Right hindlimb (tissue), 1 donor: ENCODE measurements around the gene BAZ2A.
"Not testable (repeated sequence)": the region's sequence is repeated elsewhere in the genome, so short reads cannot be mapped to it uniquely, and the experiment has no call there.

Experiments
- DNase-seq: peaks from one replicate; pipeline ENCODE4 v3.0.0-alpha.2; 2018

BAZ2A gene

DNA sequence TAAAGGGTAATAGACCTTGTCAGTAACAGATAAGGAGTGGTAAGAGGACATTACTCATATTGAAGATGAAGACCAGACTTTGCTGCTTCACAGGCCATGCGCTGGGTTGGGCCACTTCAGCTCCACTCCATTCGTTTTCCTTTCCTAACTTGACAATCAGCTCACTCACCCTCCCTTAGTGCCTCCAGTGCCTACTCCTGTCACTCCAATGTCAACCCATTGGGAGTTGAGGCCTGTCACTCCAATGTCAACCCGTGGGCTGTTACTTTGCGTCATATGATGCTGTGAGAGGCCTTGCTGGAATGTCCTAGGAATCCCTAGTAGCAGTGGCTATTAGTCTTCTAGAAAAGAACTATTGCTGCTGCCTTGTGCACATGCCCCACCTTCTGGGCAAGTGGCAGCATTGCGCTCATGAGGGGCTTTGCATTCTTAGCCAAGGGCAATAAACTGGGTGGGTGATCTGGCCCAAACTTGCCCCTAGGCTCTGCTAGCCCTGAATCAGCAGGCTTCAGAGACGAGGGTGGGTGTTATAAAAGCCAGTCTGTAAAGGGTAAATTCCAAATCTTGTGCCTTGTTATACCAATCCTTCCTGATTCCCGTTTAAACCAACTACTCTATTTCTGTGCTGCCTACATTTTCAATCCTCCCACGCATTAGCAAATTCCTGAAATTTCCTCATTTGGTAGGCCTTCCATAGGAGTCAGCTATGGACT lies 36.1 kb downstream of the BAZ2A start:
- DNase-seq, result peak; percentile 59

DNA sequence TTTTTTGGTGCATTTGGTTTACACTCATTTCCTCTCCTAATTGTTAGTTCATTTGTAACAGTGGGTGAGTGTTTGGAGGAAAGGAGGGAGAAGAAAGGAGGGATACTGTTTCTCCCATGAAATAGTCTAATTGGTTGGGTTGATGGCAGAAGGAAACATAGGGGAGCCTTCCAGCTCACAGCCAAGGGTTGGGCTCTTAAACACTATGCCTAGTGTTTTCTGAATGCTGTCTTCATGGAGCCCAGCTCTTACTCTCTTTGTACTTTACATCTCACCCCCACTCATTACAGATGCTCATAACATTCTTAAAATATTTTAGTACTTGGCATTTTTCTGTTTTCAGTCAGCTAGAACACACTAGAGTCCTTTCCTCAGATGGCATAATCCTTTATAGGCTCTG lies 38.2 kb downstream of the BAZ2A start:
- no peak for DNase-seq

DNA sequence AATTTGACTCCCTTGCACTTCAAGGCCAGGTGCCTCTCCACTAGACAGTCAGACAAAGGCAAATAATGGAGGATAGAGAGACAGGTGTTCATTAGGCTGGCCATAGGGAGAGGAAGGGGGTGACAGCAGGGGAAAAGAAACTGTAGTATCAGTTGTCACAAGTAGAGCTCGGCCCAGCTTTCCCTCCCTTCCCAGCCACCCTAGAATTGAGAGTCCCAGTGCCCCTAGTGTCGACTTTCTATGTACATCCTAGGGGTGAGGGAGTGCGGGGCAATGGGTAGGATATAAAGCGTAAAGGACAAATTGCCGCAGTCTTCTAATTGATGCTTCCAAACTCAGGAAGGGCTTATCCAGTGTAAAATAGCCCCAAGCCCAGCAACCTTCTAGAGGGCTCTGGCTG lies 39.0 kb downstream of the BAZ2A start:
- DNase-seq, result no peak

DNA sequence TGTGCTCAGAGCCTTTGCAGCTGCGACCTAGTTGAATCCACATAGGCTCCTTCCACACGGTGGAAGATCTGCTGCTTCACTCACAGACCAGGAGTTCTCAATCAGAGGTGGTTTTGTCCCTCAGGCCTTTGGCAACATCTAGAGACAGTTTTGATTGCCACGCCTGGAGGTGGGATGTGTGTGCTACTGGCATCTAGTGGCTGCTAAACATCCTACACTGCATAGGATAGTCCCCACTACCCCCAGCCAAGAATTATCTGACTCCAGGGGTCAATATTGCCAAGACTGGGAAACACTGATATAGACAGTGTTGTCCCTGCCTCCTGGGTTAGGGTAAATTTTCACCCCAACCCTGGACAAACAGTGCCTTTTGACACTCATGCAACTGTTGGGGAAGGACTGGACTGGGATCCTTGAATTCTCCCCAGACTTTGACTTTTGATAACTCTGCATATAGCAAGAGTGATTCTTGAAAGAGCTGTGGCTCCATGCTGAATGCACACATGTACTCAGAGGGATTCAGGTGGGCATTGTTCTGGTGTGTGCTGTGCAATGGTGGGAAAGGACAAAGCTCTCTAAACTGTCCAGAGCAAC lies 39.8 kb downstream of the BAZ2A start:
- no peak for DNase-seq

DNA sequence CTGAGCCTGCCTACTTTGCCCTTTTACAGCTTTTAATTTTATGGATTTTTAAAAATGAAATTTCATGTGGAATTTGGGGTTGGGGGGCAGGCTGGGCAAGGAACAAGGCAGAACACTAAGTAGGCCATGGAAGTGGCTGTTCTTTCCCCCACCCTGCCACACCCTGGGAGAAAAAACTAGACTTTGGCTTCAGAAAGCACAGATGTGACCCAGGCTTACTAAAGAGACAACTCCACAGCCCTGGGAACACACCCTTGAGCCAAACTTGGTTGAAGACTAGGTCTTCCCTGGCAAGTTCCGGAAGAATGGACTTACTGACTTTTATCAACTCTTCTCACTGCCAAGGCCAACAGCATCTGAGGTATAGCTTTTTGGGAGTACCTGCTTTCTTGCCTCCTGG lies 40.3 kb downstream of the BAZ2A start:
- no peak for DNase-seq

DNA sequence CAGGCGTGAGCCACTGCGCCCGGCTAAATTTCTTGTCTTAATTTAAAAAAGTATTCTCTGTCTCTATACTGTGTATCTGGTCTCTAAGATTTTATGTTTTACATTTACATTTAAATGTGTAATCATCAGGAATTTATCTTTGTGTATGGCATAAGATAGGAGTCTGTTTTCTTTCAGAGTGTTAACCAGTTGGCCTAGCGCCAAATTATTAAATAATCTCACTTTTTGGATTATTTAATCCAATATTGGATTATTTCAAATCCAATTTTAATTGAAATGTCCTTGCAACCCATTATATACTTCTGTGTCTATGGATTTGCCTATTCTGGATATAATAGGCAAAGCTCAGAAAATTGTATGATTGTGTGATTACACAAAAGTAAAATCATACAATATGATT lies 45.0 kb downstream of the BAZ2A start:
- no peak for DNase-seq

DNA sequence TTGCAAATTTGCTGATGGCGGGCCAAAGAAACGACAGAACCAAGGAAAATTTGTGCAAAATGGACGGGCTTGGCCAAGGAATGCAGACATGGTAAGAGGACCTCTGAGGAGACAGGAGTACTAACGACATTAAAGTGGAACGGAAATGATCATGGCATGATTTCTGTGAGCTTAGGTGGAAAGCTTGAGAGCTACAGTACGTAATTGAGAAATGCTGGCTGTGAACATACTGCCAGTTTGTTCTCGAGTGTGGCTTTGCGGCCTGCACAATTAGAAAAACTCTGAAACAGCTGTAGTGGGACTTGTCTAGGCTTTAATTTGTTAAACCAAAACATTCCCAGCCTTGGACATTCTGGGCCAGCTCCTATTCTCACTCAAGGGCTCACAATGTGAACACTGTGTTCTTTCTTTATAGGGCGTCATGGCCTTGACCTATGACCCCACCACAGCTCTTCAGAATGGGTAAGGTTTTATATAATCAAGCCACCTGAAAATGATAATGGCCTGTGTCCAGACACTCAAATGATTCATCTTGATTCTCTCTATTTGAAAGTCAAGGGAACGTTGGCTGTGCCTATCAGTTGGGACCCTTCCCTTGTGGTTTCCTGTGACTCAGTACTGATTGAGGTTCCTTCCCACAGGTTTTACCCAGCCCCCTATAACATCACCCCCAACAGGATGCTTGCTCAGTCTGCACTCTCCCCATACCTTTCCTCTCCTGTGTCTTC lies 48.5 kb downstream of the BAZ2A start:
- DNase-seq, result no peak

DNA sequence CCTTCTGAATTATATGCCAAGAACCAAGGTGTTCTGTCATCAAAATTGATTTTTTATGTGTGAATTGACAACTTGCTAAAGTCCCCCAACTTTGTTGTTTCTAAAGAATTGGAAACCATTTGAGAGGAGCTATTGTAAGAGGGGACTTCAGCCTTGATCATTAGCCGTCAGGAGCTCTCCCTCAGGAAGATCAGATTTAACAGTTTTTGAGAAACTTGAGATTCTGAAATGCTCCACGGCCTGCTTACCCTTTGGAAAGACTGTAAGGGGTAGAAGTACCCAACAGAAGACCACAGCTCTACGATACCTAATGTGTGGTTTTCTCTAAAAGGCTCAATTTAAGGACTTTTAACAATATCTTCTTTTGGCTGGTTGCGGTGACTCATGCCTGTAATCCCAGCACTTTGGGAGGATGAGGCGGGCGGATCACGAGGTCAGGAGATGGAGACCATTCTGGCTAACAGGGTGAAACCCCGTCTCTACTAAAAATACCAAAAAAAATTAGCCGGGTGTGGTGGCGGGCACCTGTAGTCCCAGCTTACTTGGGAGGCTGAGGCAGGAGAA lies 51.1 kb downstream of the BAZ2A start:
- no peak for DNase-seq

DNA sequence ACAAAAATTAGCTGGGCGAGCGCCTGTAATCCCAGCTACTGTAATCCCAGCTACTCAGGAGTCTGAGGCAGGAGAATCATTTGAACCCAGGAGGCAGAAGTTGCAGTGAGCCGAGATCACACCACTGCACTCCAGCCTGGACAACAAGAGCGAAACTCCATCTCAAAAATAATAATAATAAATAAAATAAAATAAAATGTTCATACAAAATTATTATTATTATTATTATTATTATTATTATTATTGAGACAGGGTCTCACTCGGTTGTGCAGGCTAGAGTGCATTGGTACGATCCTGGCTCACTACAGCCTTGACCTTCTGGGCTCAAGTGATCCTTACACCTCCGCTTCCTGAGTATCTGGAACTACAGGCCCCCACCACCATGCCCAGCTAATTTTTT lies 52.9 kb downstream of the BAZ2A start:
- DNase-seq, result not testable (repeated sequence)

DNA sequence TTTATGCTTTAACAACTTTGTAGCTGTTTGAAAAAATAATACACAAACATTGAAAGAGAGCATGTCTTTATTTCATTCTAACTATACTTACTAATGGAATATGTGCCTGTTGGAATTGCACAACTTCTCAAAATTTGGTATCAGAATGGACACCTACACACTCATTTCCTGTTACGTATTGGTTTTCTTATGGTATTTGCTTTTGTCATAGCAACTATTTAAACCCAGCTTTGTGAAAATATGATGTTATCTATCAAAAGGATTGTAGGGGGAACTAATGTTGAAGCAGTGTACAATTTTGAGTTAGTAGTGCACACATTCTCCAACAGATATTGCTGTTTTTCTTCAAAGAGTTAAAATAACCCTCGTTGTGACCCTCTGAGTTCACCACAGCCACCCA lies 55.9 kb downstream of the BAZ2A start:
- DNase-seq, result no peak

DNA sequence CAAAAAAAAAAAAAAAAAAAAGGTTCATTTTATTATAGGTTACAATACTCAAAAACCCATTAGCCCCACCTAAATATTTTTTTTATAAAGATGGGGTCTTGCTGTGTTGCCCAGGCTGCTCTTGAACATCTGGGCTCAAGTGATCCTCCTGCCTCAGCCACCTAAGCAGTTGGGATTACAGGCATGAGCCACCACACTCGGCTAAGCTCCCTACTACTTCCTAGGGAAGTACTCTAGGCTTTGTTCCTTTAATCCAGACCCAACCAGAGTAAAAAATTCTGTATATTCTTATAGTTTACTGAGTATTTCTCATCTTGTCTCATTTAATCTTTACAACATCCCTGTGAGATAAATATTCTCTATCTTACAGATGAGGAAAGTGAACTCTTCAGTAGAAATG lies 57.8 kb downstream of the BAZ2A start:
- no peak for DNase-seq

DNA sequence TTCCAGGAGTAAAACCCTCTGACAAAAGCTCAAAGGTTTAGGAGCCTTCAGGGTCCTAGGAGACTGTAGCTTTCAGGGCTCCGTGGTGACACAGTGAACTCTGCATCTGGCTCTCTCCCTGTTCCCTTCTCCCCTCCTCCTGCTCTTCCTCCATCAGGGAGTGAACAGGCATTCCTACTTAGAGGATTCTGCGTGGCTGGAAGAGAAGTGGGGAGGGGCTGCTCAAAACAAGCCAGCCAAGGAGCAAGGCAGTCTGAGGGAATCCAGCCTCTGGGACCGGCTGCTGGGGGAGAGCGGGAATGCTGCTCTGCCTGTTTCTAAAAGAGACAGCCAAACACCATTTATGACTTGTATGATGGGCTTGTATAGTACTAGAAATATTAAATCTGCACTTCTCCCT lies 59.0 kb downstream of the BAZ2A start:
- peak; percentile 87 for DNase-seq

DNA sequence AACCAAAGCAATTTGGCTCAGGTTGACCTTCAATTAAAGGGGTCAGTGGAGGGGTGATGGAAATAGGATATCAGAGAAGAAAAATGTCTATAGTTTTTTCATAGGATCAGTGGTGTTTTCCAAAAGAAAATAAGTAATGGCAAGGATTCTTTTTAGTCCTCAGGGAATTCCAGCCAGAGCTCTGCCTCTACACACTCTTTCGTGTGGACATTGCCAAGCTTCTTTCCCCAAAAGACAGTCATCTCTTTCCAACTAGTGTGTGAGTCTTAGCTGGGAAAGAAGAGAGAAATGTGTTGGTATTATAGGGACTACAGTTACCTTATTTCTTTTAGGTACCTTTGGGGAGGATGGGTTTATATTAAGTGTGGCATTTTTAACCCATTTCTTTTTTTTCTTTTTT lies 62.0 kb downstream of the BAZ2A start:
- no peak for DNase-seq

DNA sequence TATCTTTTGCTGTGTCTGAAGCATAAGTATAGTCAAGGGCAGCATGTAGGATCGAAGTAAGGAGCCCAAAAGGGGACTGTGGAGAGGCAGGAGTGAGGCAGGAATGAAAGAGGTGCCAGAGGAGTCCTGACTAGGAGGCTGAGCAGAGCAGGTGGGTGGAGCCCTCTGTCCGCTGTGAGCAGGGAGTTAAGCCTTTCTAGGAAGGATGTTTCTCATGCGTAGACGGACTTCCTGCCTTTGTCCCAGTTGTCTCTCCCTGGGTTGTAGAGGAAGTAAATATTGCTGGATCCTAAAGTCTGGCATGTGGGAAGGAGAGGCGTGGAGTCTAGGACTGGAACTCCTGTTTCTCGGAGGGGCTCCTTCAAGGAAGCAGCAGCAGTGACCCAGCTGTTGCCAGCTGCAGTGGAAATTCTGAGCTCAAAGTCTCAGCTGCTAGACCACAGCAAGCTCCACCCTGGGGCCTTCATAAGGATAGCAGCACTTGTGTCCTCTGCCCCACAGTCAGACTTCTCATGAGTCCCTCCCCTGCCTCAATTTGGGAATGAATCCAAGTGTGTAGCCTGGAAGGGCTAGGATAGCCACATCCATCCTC lies 64.5 kb downstream of the BAZ2A start:
- peak; percentile 98 for DNase-seq

DNA sequence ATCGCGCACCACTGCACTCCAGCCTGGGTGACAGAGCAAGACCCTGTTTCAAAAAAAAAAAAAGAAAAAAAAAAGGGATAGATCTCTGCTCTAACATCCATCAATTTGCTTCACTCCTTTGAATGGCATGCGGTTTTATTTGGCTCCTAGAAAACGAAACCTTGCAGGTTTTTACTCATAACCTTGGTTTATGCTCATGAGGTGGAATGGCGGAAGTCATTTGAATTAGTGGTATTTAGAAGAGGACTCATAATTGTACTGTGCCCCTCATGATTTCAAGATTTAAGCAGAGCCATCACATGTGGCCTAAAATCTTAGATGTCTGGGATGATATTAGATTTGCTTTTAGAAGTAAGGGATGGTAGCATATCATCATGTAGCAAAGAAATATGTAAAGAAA lies 79.1 kb downstream of the BAZ2A start:
- DNase-seq, result no peak

DNA sequence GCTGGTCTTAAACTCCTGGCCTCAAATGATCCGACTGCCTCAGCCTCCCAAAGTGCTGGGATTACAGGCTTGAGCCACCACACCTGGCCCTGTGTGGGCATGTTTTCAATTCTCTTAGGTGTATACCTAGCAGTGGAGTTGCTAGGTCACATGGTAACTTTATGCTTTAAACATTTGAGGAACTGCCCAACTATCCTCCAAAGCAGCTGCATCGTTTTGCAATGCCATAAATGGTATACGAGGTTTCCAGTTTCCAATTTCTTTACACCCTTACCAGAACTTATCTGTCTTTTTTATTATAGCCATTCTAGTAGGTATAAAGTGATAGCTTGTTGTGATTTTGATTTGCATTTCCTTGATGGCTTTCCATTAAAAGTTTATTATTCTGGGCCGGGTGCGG lies 83.4 kb downstream of the BAZ2A start:
- DNase-seq, result no peak
